ENCODE data around the gene STMN3. TPM values are rescaled to one million over a fixed set of nuclear protein-coding genes. Genes with fewer than 3 reads are reported as not detected.
"Not testable (repeated sequence)": the region's sequence is repeated elsewhere in the genome, so short reads cannot be mapped to it uniquely, and the experiment has no call there.

Gene STMN3
- total RNA-seq, 4 donors from 2014 or later = 14.2 to 20.7 (median 17.0) TPM

DNA sequence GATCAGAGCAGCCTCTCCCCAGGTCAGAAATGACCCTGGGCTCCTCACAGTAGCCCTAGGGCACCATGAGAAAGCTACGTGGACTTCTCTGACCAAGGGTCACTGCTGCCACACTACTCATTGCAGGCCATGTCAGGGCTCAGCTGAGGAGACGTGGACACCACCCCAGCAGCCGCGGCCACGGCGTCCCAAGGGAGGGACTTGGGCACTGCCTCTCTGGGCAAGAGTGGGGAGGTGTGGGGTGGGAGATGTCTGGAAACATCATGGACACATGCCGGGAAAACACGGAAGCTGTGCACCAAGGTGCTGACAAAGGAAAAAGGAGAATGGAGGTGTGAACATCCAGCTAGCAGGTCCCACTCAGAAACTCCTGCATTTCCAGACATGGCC, 35.4 kb downstream of the STMN3 start:
- 97% methylated on average over 8 of the region's 8 CpGs for WGBS
- TF ChIP-seq POLR2A (IDR thresholded peaks at IDR 0.05) (no peak), POLR2AphosphoS5 (IDR thresholded peaks at IDR 0.05) (no peak), EP300 (IDR thresholded peaks at IDR 0.05) (no peak), CTCF (IDR thresholded peaks at IDR 0.05) (no peak)
- H3K36me3 ChIP-seq = peaks cover 35% of the 10 kb centered on the region
- no peak overlapping the region for H3K27ac ChIP-seq
- no peaks in the 10 kb centered on the region for H3K27me3 ChIP-seq
- H3K9me3 ChIP-seq = no peaks in the 10 kb centered on the region
- DNase-seq (ENCODE audit: low spot score in 2 of 2) = no peak
- H3K4me3 ChIP-seq = no peak overlapping the region
- H3K4me1 ChIP-seq = peaks cover under 1% of the 10 kb centered on the region

- Histone ChIP-seq H3K27me3 (no peaks in the 10 kb centered on the region), H3K36me3 (peaks cover 35% of the 10 kb centered on the region), H3K4me3 (no peak overlapping the region), H3K4me1 (peaks cover 7% of the 10 kb centered on the region), H3K27ac (no peak overlapping the region), H3K9me3 (no peaks in the 10 kb centered on the region)
- WGBS = 93% methylated on average over 32 of the region's 41 CpGs
- TF ChIP-seq POLR2AphosphoS5 (IDR thresholded peaks at IDR 0.05) (no peak), CTCF (IDR thresholded peaks at IDR 0.05) (no peak), EP300 (IDR thresholded peaks at IDR 0.05) (no peak), POLR2A (IDR thresholded peaks at IDR 0.05) (no peak)
- no peak for DNase-seq (ENCODE audit: low spot score in 2 of 2)
These were observed 35.9 kb downstream of the STMN3 start for GRCh38 chr20:63617092-63617875.

GRCh38 chr20:63613863-63614594, 39.2 kb downstream of the STMN3 start:
- not testable (repeated sequence) for H3K4me1 ChIP-seq; H3K27me3 ChIP-seq; DNase-seq (ENCODE audit: low spot score in 2 of 2); H3K9me3 ChIP-seq; H3K27ac ChIP-seq; H3K4me3 ChIP-seq
- H3K36me3 ChIP-seq = peaks cover 31% of the 10 kb centered on the region
- WGBS = 87% methylated on average over 17 of the region's 18 CpGs
- TF ChIP-seq CTCF (IDR thresholded peaks at IDR 0.05) = peak; percentile 2 to 32

DNA sequence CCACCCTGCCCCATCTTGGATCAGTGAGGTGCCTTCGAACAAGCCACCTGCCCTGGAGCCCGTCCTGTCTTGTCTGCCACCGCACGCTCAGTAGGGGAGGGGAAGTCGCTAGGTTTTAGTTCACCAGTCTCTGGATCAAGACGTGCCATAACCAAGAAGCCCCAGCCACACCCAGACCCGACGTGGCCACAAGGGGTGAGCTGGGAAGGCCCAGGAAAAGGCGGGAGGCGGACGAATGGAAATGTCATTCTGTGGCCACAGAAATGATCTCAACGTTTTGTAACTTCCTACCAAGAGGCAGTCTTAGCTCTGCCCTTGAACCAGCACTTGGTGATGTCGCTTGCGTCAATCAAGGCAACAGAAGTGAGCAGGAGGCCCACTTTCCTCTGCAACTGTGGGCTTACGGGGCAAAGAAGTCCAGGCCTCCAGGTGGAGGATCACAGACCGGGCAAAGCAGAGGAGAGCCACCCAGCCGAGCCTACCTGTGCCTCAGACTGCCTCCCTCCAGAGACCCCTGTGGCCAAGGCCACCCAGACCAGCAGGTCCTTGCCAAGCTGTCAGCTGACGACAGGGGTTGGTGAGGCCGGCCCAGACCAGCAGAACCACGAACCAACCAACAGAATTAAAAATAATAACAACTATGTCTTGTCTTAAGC, 40.8 kb downstream of the STMN3 start:
- peaks cover 7% of the 10 kb centered on the region for H3K4me1 ChIP-seq
- H3K36me3 ChIP-seq = peaks cover 15% of the 10 kb centered on the region
- H3K27ac ChIP-seq = no peak overlapping the region
- H3K4me3 ChIP-seq = no peak overlapping the region
- no peaks in the 10 kb centered on the region for H3K27me3 ChIP-seq
- TF ChIP-seq CTCF (IDR thresholded peaks at IDR 0.05) (no peak), EP300 (IDR thresholded peaks at IDR 0.05) (no peak), POLR2A (IDR thresholded peaks at IDR 0.05) (no peak), POLR2AphosphoS5 (IDR thresholded peaks at IDR 0.05) (no peak)
- no peaks in the 10 kb centered on the region for H3K9me3 ChIP-seq
- no peak for DNase-seq (ENCODE audit: low spot score in 2 of 2)
- 77% methylated on average over 20 of the region's 20 CpGs for WGBS

DNA sequence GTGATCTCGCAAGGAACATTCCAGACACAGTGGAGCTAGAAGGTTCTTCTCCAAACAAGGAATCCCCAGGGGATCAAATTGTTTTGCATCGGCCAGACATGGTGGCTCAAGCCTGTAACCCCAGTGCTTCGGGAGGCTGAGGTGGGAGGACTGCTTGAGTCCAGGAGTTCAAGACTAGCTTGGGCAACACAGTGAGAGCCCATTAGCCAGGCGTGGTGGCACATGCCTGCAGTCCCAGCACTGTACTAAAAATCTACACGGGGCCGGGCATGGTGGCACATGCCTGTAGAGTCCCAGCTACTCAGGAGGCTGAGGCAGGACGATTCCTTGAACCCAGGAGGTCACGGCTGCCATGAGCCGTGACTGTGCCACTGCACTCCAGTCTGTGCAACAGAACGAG, 41.6 kb downstream of the STMN3 start:
- TF ChIP-seq CTCF (IDR thresholded peaks at IDR 0.05) (no peak), POLR2A (IDR thresholded peaks at IDR 0.05) (no peak), EP300 (IDR thresholded peaks at IDR 0.05) (no peak), POLR2AphosphoS5 (IDR thresholded peaks at IDR 0.05) (no peak)
- DNase-seq (ENCODE audit: low spot score in 2 of 2) = no peak
- Histone ChIP-seq H3K36me3 (peaks cover 7% of the 10 kb centered on the region), H3K9me3 (no peaks in the 10 kb centered on the region), H3K27me3 (no peaks in the 10 kb centered on the region), H3K27ac (no peak overlapping the region), H3K4me1 (peaks cover 7% of the 10 kb centered on the region), H3K4me3 (no peak overlapping the region)
- WGBS = 92% methylated on average over 10 of the region's 10 CpGs
